Liver (tissue), 9 donors: Measurements from ENCODE around the gene CIB1. TPM values are rescaled to one million over a fixed set of nuclear protein-coding genes. Genes with fewer than 3 reads are reported as not detected.

ENCODE experiments used
- DNase-seq: peaks from one replicate; pipeline ENCODE4 v3.0.0-alpha.2; 2017; ENCODE audit warnings: low spot score
- H3K27ac ChIP-seq, 2 donors: one replicate each; pipeline ENCODE4 v1.7.0; 2013; ENCODE audit warnings: inconsistent platforms in 2 of 2, low read length in 2 of 2, control low read depth in 1 of 2, low read depth in 1 of 2, mild to moderate bottlenecking in 1 of 2
- H3K27me3 ChIP-seq, 4 donors: one replicate each; pipeline versions ENCODE4 v1.6.1 to v1.7.0; 2013; ENCODE audit warnings: low read length in 3 of 4, inconsistent platforms in 1 of 4, mild to moderate bottlenecking in 1 of 4, moderate library complexity in 1 of 4; ENCODE audit not compliant: control insufficient read depth in 4 of 4, insufficient read depth in 4 of 4
- H3K36me3 ChIP-seq, 4 donors: one replicate each; pipeline versions ENCODE4 v1.6.1 to v1.7.0; 2013; ENCODE audit warnings: low read length in 3 of 4, mild to moderate bottlenecking in 3 of 4, low read depth in 1 of 4, moderate library complexity in 1 of 4; ENCODE audit not compliant: control insufficient read depth in 4 of 4, insufficient read depth in 3 of 4
- H3K4me1 ChIP-seq, 4 donors: one replicate each; pipeline versions ENCODE4 v1.6.1 to v1.7.0; 2013; ENCODE audit warnings: low read length in 3 of 4, mild to moderate bottlenecking in 3 of 4, moderate library complexity in 1 of 4; ENCODE audit not compliant: control insufficient read depth in 4 of 4, insufficient read depth in 4 of 4
- H3K4me3 ChIP-seq, 3 donors: one replicate each; pipeline versions ENCODE4 v1.6.1 to v1.7.0; 2013; ENCODE audit warnings: low read length in 3 of 3, control low read depth in 1 of 3, low read depth in 1 of 3, mild to moderate bottlenecking in 1 of 3
- H3K9ac ChIP-seq, 2 donors: one replicate each; pipeline ENCODE4 v1.7.0; 2013; ENCODE audit warnings: low read length in 2 of 2, mild to moderate bottlenecking in 2 of 2, moderate library complexity in 2 of 2, control low read depth in 1 of 2, low read depth in 1 of 2
- H3K9me3 ChIP-seq, 4 donors: one replicate each; pipeline versions ENCODE4 v1.6.1 to v1.7.0; 2013; ENCODE audit warnings: low read length in 3 of 4; ENCODE audit not compliant: control insufficient read depth in 4 of 4
- ATF3 ChIP-seq: IDR thresholded peaks from 2 replicates; pipeline ENCODE4 v1.6.1; 2016; ENCODE audit warnings: antibody characterized with exemption
- CTCF ChIP-seq: fragments of 150-350 bp; IDR thresholded peaks from 2 replicates; pipeline ENCODE4 v1.5.1; 2017; ENCODE audit warnings: improper control_type of control experiment, low read depth, low read length; ENCODE audit not compliant: missing input control
- EGR1 ChIP-seq, 2 donors: IDR thresholded peaks; 2 replicates each; pipeline ENCODE4 v1.6.1; 2016 to 2018; ENCODE audit warnings: antibody characterized with exemption in 2 of 2, low read depth in 2 of 2
- FOXA1 ChIP-seq: IDR thresholded peaks from 2 replicates; pipeline ENCODE4 v1.6.1; 2016; ENCODE audit warnings: antibody characterized with exemption
- FOXA2 ChIP-seq: IDR thresholded peaks from 2 replicates; pipeline ENCODE4 v1.6.1; 2016; ENCODE audit warnings: antibody characterized with exemption
- GABPA ChIP-seq, 2 donors: IDR thresholded peaks in 1 of 2; conservative IDR thresholded peaks in 1 of 2; 2 replicates each; pipeline ENCODE4 v1.6.1; 2016; ENCODE audit warnings: antibody characterized with exemption in 2 of 2, mild to moderate bottlenecking in 1 of 2, moderate library complexity in 1 of 2
- HNF4A ChIP-seq, 2 donors: conservative IDR thresholded peaks; 2 replicates each; pipeline ENCODE4 v1.6.1; 2016; ENCODE audit warnings: antibody characterized with exemption in 2 of 2, mild to moderate bottlenecking in 2 of 2
- HNF4G ChIP-seq: IDR thresholded peaks from 2 replicates; pipeline ENCODE4 v1.6.1; 2016; ENCODE audit warnings: antibody characterized with exemption
- JUND ChIP-seq, 2 donors: IDR thresholded peaks; 2 replicates each; pipeline ENCODE4 v1.6.1; 2016; ENCODE audit warnings: antibody characterized with exemption in 2 of 2
- NR2F2 ChIP-seq: IDR thresholded peaks from 2 replicates; pipeline ENCODE4 v1.6.1; 2016; ENCODE audit warnings: antibody characterized with exemption
- REST ChIP-seq: IDR thresholded peaks from 2 replicates; pipeline ENCODE4 v1.6.1; 2016; ENCODE audit warnings: antibody characterized with exemption, mild to moderate bottlenecking
- RXRA ChIP-seq, 2 donors: IDR thresholded peaks; 2 replicates each; pipeline ENCODE4 v1.6.1; 2017 to 2018; ENCODE audit warnings: antibody characterized with exemption in 2 of 2, mild to moderate bottlenecking in 1 of 2
- SP1 ChIP-seq: IDR thresholded peaks from 2 replicates; pipeline ENCODE4 v1.6.1; 2018; ENCODE audit warnings: antibody characterized with exemption, mild to moderate bottlenecking
- WGBS: extraction: QIAGEN DNeasy Blood & Tissue Kit; methylation state at CpG from one replicate; pipeline ENCODE4 v1.1.7; 2013; 5-methylcytosine and 5-hydroxymethylcytosine counted together
- polyA plus RNA-seq, 2 donors: library from polyadenylated mRNA; stranded (reverse) in 1 of 2; unstranded in 1 of 2; fragments of 200-250 nt in 1 of 2; fragments of >200 nt in 1 of 2; fragmentation: Nextera tagmentation in 1 of 2; extraction: Ambion mirVana in 1 of 2; gene quantifications; one replicate each; pipeline versions ENCODE4 v1.2.1 to v1.2.3, GENCODE V29; 2013 to 2015
- total RNA-seq, 2 donors: library from RNA; depleted of rRNA; stranded (reverse); fragments of >200 nt; gene quantifications; one replicate each; pipeline ENCODE4 v1.2.3, GENCODE V29; 2014
- TF ChIP-seq, protein P1 (sequence below): IDR thresholded peaks from 2 replicates; pipeline ENCODE4 v1.6.1; 2016; ENCODE audit warnings: antibody characterized with exemption
- donor health status: healthy.
- donor health status: healthy.
- donor health status: healthy.
- donor health status: healthy.
- donor health status: healthy.

The CIB1 gene
- total and polyA plus RNA-seq, 4 donors: 14.9 to 107 (median 49.3) TPM

- TF ChIP-seq, protein P1, sequence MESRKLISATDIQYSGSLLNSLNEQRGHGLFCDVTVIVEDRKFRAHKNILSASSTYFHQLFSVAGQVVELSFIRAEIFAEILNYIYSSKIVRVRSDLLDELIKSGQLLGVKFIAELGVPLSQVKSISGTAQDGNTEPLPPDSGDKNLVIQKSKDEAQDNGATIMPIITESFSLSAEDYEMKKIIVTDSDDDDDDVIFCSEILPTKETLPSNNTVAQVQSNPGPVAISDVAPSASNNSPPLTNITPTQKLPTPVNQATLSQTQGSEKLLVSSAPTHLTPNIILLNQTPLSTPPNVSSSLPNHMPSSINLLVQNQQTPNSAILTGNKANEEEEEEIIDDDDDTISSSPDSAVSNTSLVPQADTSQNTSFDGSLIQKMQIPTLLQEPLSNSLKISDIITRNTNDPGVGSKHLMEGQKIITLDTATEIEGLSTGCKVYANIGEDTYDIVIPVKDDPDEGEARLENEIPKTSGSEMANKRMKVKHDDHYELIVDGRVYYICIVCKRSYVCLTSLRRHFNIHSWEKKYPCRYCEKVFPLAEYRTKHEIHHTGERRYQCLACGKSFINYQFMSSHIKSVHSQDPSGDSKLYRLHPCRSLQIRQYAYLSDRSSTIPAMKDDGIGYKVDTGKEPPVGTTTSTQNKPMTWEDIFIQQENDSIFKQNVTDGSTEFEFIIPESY: peak; percentile 65
- TF ChIP-seq NR2F2 (peak; percentile 15), FOXA1 (peak; percentile 77), CTCF (no peak), HNF4A (conservative IDR thresholded peaks at IDR 0.05) (peak; percentile 80 to 85), HNF4G (peak; percentile 46)
Observed at GRCh38 chr15:90191794-90192509, 41.8 kb downstream of the CIB1 start (continued).

- 68% methylated on average over 3 of the region's 3 CpGs for WGBS
- Histone ChIP-seq H3K27me3 (no peaks in the 10 kb centered on the region), H3K9ac (peak overlapping the region in 1 of 2 donors; percentile 32), H3K4me3 (no peak overlapping the region), H3K27ac (peak overlapping the region; percentile 73 to 82), H3K36me3 (peaks cover 0 to 1% (median 0%) of the 10 kb centered on the region in 4 donors), H3K9me3 (no peaks in the 10 kb centered on the region), H3K4me1 (peaks cover 22 to 61% (median 46%) of the 10 kb centered on the region in 4 donors)
- no peak for TF ChIP-seq REST
- TF ChIP-seq GABPA (IDR thresholded peaks at IDR 0.05 in 1 of 2, conservative IDR thresholded peaks at IDR 0.05 in 1 of 2): no peak
- TF ChIP-seq HNF4G: no peak
- DNase-seq: no peak
Observed at GRCh38 chr15:90191344-90191687, 42.4 kb downstream of the CIB1 start.

DNA sequence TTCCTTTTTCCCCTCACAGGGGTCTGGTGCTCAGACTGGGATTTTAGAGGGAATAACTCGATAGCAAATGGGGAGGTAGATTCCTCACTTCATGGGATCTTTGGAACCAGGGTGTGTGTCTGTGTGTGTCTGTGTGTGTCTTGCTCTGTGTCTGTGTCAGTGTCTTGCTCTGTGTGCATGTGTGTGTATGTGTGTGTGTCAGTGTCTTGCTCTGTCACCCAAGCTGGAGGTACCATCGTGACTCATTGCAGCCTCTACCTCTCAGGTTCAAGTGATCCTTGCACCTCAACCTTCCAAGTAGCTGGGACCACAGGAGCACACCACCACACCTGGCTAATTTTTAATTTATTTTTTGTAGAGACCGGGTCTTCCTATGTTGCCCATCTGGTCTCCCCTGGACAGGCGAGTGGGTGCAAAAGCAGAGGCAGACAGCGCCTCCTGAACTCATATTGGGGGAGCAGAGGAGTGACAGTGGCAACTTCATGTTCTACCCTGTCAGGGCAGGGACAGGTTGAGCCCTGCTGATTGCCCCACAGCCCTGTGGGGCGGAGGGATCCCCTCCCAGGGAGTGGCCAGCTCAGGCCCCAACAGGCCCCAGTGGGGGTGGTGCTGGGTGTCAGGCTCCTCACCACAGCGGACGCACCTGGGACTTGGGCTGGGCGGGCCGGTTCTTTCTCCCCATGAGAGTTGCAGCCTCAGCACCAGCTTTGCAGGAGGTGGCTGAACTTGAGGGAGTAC lies 43.0 kb downstream of the CIB1 start:
- H3K4me3 ChIP-seq: no peak overlapping the region
- peaks cover 0 to 1% (median 0%) of the 10 kb centered on the region in 4 donors for H3K36me3 ChIP-seq
- no peak for TF ChIP-seq RXRA (IDR thresholded peaks at IDR 0.05)
- TF ChIP-seq, protein P1: no peak
- no peak for TF ChIP-seq SP1
- no peak for TF ChIP-seq NR2F2
- no peak for TF ChIP-seq ATF3
- TF ChIP-seq EGR1 (IDR thresholded peaks at IDR 0.05; ENCODE audit: low read depth in 2 of 2): no peak
- no peak for TF ChIP-seq GABPA (IDR thresholded peaks at IDR 0.05 in 1 of 2, conservative IDR thresholded peaks at IDR 0.05 in 1 of 2)
- TF ChIP-seq CTCF: no peak
- no peak for TF ChIP-seq JUND (IDR thresholded peaks at IDR 0.05)
- no peak for TF ChIP-seq FOXA2
- H3K27ac ChIP-seq: peak overlapping the region; percentile 73 to 82
- WGBS: 88% methylated on average over 10 of the region's 10 CpGs
- H3K4me1 ChIP-seq: peaks cover 22 to 67% (median 49%) of the 10 kb centered on the region in 4 donors
- H3K27me3 ChIP-seq: no peaks in the 10 kb centered on the region
- no peaks in the 10 kb centered on the region for H3K9me3 ChIP-seq
- no peak overlapping the region for H3K9ac ChIP-seq
- DNase-seq: peak; percentile 81
